Hematopoietic multipotent progenitor cell treated with erythropoietin and hydrocortisone succinate and interleukin-3 and kit ligand, for 6 days (in vitro differentiated cells): Measurements from ENCODE around the gene THUMPD1.
"Not testable (repeated sequence)": the region's sequence is repeated elsewhere in the genome, so short reads cannot be mapped to it uniquely, and the experiment has no call there.

Experiments used
- DNase-seq: peaks from one replicate; pipeline ENCODE4 v3.0.0-alpha.2; 2015

The THUMPD1 gene

GRCh38 chr16:20747030-20747816, 5.6 kb upstream of the THUMPD1 start:
- peak; percentile 93 for DNase-seq

DNA sequence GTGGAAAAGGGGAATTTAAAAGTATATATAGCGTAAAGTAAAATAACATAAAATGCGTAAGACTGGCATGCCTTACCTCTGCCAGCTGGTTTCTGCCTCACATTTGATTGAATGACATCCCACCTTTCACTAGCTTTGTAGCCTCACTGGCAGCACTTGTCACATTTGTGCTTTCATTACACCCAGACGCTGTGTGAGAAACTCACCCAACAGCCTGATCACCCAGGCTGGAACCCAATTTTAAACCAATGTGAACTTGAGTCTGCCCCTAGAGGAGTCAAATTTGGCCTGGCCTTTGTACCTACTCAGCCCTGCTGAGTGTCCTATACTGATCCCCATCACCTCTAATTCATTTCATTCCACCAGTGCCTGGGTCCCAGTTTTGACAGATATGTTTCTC, 4.8 kb upstream of the THUMPD1 start:
- no peak for DNase-seq

DNA sequence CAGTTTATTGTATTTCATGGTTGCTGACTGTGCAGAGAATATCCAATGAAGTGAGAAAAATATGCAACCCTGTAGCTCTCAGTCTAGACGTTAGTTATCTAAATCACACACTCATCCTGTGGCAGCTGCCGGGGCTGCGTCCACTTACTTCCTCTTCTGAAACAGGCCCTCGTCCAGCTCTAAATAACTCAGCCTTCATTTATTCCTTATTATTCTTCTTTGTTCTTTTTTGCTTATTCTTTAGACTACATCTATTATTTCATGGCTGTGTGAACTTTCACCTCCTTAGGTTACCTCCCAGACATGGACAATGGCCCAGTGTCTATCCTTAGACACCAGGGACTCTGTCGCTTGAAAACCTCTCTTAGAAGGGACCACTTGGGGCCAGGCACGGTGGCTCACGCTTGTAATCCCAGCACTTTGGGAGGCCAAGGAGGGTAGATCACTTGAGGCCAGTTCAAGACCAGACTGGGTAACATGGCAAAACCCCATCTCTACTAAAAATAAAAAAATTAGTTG, 3.4 kb upstream of the THUMPD1 start:
- peak; percentile 92 for DNase-seq

GRCh38 chr16:20743591-20743990, 2.0 kb upstream of the THUMPD1 start:
- no peak for DNase-seq

- DNase-seq = peak; percentile 95
Observed at GRCh38 chr16:20740901-20741521, 607 bp downstream of the THUMPD1 start.

DNA sequence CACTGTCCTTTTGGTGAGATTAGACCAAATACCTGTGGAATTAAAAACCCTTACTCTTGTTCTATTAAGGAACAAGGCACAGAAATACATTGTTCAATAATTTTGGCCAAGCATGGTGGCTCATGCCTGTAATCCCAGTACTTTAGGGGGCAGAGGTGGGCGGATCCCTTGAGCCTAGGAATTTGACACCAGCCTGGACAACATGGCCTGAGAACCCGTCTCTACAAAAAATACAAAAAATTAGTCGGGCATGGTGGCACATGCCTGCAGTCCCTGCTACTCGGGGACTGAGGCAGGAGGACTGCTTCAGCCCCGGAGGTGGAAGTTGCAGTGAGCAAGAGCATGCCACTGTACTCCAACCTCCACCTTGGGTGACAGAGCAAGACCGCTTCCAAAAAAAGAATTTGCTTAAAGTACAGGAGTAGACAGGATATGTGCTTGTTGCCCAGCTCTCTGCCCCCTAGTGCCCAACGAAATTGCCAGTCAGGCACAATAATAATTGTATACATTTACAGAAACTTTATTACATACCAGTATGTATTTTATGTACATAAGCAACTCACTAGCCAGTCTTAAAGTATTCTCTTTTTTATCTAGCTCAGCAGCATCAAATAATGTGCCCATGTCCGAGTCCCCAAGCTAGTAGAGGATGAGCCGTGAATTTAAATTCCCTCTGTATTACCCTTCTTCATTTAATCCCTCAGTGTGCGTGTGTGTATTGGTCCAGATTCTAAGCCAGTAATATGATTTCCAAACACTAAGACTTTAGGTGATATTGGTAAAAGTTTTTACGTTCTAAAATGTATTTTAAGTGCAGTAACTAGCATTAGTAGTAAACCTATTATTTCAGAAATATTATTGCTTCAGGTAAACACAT, 1.4 kb downstream of the THUMPD1 start:
- DNase-seq = peak; percentile 75

DNA sequence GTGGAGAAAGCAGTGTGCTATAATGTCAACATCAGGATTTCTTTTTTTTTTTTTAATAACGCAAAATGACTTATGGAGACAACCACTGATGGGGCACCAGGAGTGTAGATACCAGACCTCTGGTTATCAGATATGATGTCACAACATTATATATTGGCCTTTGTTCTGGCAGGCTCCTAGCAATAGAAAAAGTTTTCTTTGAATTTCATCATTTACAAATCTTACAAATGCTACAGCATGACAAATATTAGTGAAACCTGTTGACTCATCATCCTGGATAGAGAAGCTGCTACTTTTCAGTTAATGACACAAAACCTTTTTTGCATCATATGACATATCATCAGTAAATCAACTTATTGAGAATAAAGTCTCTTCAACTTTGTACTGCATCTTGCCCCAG, 6.1 kb downstream of the THUMPD1 start:
- no peak for DNase-seq

DNA sequence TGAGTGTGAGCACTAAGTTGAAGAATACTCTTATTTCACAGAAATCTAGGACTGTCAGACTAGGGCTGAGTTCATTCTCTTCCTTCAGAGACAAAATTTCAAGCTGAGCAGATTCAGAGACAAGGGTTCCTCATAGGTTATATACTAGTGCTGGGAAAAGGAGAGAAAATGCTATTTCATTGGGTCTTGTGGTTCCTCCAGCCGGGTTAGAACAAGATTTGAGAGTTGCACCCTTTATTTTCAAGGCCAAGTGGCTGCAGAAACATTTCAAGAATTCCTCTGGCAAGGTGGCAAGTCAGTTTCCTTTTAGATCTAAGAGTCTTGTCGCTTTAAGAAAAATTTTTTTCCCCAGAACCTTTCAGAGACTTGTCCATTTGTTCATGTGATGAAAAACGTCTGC, 6.8 kb downstream of the THUMPD1 start:
- no peak for DNase-seq

DNA sequence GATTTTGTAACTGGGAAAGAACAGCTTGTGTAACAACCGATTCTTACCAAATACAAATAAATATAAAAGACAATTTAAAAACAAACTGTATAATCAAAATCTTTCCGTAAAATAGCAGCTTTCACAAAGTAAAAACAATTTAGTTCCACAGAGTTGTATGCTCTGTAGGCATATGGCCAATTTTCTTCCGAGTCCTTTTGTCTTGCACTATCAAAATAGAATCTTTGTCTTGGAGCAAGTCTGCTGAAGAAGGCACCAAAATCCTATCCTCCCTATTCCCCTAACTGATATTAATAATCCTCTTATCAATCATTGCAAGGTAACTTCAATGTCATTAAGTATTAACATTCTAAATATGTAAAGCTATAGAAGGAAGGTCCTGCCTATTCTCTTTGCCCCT, 7.6 kb downstream of the THUMPD1 start:
- no peak for DNase-seq

DNA sequence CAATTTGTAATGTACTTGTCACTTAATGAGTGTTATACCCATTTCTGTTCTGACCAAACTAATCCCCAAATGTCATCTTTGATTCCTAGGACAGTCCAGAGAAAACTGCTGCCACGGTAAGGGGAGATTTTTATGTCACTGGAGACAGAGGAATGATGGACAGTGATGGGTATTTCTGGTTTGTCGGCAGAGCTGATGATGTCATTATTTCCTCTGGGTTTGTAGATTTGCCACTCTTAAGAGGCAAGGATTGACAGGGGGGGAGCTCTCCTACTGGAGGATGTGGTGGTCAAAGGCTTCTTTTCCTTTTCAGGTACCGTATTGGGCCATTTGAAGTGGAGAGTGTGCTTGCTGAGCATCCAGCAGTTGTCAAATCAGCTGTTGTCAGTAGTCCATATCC, 12.5 kb downstream of the THUMPD1 start:
- no peak for DNase-seq

- no peak for DNase-seq
Observed at GRCh38 chr16:20727181-20727580, 14.4 kb downstream of the THUMPD1 start.

DNA sequence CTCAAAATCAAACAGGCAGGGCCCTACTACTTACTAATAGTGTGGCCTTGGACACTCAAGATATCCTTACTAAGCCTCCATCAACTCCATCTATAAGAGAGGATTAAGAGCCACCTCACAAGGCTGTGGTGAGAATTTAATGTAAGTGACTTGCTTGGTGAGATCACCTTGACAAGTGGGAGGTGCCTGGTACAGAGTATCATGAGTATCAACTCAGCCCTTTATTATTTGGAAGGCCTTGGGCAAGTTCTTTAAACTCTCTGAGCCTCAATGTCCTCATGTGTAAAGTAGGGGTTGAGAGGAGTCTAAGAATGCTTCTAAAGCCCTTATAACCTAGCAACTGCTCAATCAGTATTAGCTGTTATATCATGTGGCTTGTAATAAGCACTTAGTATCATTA, 15.0 kb downstream of the THUMPD1 start:
- DNase-seq = no peak

DNA sequence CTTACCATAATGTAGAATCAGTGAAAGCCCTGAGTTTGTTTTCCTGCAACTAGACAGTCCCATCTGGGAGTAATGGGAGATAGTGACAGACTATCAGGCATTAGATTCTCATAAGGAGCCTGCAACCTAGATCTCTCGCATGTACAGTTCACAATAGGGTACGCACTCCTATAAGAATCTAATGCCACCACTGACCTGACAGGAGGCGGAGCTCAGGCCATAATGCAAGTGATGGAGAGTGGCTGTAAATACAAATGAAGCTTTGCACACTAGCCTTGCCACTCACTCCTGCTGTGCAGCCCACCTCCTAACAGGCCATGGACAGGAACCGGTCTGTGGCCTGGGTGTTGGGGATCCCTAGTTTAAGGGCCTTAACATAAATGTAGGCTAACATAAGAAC, 21.4 kb downstream of the THUMPD1 start:
- no peak for DNase-seq

GRCh38 chr16:20717718-20718117, 23.9 kb downstream of the THUMPD1 start:
- DNase-seq = not testable (repeated sequence)

DNA sequence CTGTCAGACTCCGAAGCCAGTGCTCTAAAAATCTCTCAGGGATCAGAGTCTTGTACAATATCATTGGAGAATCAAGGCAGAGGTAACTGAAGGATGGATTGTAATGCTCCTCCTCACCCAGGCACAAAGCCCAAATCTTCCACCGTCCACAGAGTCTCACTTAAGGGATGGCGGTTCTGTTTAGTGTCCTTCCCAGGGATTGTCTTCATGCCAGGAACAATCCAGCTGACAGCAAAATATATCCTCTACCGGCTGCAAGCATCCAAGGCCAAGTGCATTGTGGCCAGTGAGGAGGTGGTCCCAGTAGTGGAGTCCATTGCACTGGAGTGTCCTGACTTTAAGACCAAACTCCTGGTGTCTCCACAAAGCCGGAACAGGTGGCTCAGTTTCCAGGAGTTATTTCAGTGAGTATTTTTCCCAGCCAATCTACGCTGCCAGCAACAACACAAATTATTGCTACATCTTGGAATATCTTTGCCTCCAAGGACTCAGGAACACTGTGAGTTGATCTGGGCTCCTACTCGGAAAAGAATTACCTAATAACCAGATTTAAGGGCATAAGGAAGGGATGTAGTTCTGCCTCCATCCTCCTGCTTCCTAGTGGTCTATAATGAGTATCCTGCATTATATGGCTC, 30.2 kb downstream of the THUMPD1 start:
- DNase-seq = no peak

GRCh38 chr16:20708129-20708528, 33.5 kb downstream of the THUMPD1 start:
- DNase-seq = peak; percentile 62

DNA sequence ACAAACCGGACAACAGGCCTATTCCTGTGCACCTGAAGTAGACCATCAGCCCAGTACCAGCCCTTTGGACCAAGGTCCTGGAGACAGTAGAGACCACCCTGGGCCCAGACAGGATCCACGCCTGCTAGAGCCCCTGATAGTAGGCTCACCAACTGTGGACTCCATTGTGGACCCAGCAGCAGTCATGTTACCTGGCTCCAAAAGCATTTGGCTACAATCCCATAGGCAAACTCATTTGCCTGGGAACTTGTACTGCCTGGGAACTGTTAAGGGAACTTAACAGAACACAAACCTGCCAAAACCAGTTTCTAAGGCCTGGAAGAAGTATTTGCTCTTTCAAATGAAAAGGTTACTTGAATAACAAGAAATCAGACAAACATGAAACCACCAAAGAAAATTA, 34.2 kb downstream of the THUMPD1 start:
- no peak for DNase-seq

DNA sequence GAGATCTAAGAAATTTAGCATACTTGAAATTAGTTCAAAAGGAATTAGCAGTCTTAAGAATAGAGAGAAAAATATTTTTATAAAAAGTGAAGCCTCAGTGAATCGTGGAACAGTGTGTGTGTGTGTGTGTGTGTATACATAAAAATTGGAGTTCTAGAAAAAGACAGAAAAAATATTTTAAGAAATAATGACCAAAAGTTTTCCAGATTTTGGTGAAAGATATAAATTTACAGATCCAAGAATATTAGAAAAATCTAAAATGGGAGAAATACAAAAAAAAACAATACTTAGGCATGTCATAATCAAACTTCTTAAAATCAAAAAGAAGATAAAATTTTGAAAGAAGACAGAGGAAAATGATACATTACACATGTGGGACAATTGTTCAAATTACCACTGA, 35.6 kb downstream of the THUMPD1 start:
- not testable (repeated sequence) for DNase-seq

- no peak for DNase-seq
Observed at GRCh38 chr16:20704281-20704680, 37.3 kb downstream of the THUMPD1 start.

GRCh38 chr16:20701692-20702091, 39.9 kb downstream of the THUMPD1 start:
- DNase-seq = not testable (repeated sequence)

- DNase-seq = no peak
Observed at GRCh38 chr16:20696618-20697017, 45.0 kb downstream of the THUMPD1 start.

GRCh38 chr16:20695024-20695423, 46.6 kb downstream of the THUMPD1 start:
- DNase-seq = no peak

- DNase-seq = not testable (repeated sequence)
Observed at GRCh38 chr16:20694096-20694495, 47.5 kb downstream of the THUMPD1 start.
